HepG2 (cell line): ENCODE results near the gene GEMIN2. TPM values are rescaled to one million over a fixed set of nuclear protein-coding genes. Genes with fewer than 3 reads are reported as not detected.

Experiments used
- AHDC1 ChIP-seq: sonication (generic); formaldehyde crosslinking; IDR thresholded peaks from 2 replicates; pipeline ENCODE4 v1.5.1; 2020; ENCODE audit warnings: mild to moderate bottlenecking, missing genetic modification reagents, borderline replicate concordance
- ARID3A ChIP-seq: IDR thresholded peaks from 2 replicates; pipeline ENCODE4 v1.6.1; 2012; ENCODE audit warnings: low read depth, low read length, improper control_type of control experiment
- ATF3 ChIP-seq: sonication (generic); formaldehyde crosslinking; IDR thresholded peaks from 2 replicates; pipeline ENCODE4 v1.4.0; 2020; ENCODE audit warnings: missing genetic modification reagents
- E2F1 ChIP-seq: sonication (generic); formaldehyde crosslinking; IDR thresholded peaks from 2 replicates; pipeline ENCODE4 v1.5.0; 2020; ENCODE audit warnings: missing genetic modification reagents
- FOXK1 ChIP-seq: sonication (generic); formaldehyde crosslinking; IDR thresholded peaks from 2 replicates; pipeline ENCODE4 v1.4.0; 2020; ENCODE audit warnings: low read depth, missing genetic modification reagents, borderline replicate concordance
- NFRKB ChIP-seq: fragments of 450-650 bp; IDR thresholded peaks from 2 replicates; pipeline ENCODE4 v1.6.1; 2017
- SETDB1 ChIP-seq: sonication (generic); formaldehyde crosslinking; IDR thresholded peaks from 2 replicates; pipeline ENCODE4 v1.5.1; 2020; ENCODE audit warnings: missing genetic modification reagents, mild to moderate bottlenecking, borderline replicate concordance
- TCF7 ChIP-seq: sonication (generic); IDR thresholded peaks from 2 replicates; pipeline ENCODE4 v1.6.1; 2016; ENCODE audit warnings: antibody characterized with exemption, low read depth
- ZC3H13 ChIP-seq: sonication (generic); formaldehyde crosslinking; IDR thresholded peaks from 2 replicates; pipeline ENCODE4 v1.8.1; 2023; ENCODE audit warnings: mild to moderate bottlenecking, missing genetic modification reagents, moderate library complexity
- ZKSCAN1 ChIP-seq: fragments of 150-350 bp; IDR thresholded peaks from 2 replicates; pipeline ENCODE4 v1.6.1; 2014; ENCODE audit warnings: low read length
- polyA plus RNA-seq, 8 experiments: library from polyadenylated mRNA; depleted of rRNA in 3 of 8; stranded (reverse) in 7 of 8; unstranded in 1 of 8; fragments of >200 nt; fragmentation: Illumina TruSeq in 4 of 8; extraction: Trizol in 4 of 8; gene quantifications; 2 replicates each; pipeline versions ENCODE4 v1.2.1 to v1.2.3, GENCODE V29; 2011 to 2016; ENCODE audit warnings: low read depth in 4 of 8, missing spikeins in 1 of 8, mixed read lengths in 1 of 8; ENCODE audit not compliant: insufficient read depth in 1 of 8
- total RNA-seq, 5 experiments: library from RNA; depleted of rRNA; stranded (reverse); fragments of >200 nt; fragmentation: Illumina TruSeq; extraction: Trizol; gene quantifications; 2 replicates each; pipeline ENCODE4 v1.2.3, GENCODE V29; 2016; ENCODE audit warnings: low read depth in 1 of 5
- TF ChIP-seq, protein P1 (sequence below): sonication (generic); formaldehyde crosslinking; IDR thresholded peaks from 2 replicates; pipeline ENCODE4 v1.8.1; 2022; ENCODE audit warnings: mild to moderate bottlenecking, missing genetic modification reagents

GEMIN2 gene
- total and polyA plus RNA-seq, 2 of the 13 experiments (the other 11 are each of a cell fraction or from before 2014, with no cell fraction given): 54.8 to 110 TPM

- no peak for TF ChIP-seq ARID3A
- TF ChIP-seq E2F1 (CRISPR knock-in tag): no peak
- no peak for TF ChIP-seq TCF7
- TF ChIP-seq ZC3H13 (CRISPR knock-in tag): no peak
- TF ChIP-seq NFRKB: no peak
- TF ChIP-seq FOXK1: no peak
- TF ChIP-seq SETDB1: no peak
- TF ChIP-seq, protein P1, sequence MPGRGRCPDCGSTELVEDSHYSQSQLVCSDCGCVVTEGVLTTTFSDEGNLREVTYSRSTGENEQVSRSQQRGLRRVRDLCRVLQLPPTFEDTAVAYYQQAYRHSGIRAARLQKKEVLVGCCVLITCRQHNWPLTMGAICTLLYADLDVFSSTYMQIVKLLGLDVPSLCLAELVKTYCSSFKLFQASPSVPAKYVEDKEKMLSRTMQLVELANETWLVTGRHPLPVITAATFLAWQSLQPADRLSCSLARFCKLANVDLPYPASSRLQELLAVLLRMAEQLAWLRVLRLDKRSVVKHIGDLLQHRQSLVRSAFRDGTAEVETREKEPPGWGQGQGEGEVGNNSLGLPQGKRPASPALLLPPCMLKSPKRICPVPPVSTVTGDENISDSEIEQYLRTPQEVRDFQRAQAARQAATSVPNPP (CRISPR knock-in tag): no peak
- TF ChIP-seq ATF3 (CRISPR knock-in tag): no peak
- peak; percentile 71 for TF ChIP-seq ZKSCAN1
- no peak for TF ChIP-seq AHDC1 (CRISPR knock-in tag)
- TF ChIP-seq, all 625 proteins: peak for 4
These were observed 59.1 kb downstream of the GEMIN2 start (continued) for GRCh38 chr14:39173198-39173597.
